NT2/D1 (cell line): ENCODE data around the gene YAP1.

Source experiments
- SUZ12 ChIP-seq: IDR thresholded peaks from 2 replicates; pipeline ENCODE4 v1.6.1; 2011; ENCODE audit not compliant: insufficient read length, insufficient read depth; ENCODE audit errors: extremely low read depth
- YY1 ChIP-seq: IDR thresholded peaks from 2 replicates; pipeline ENCODE4 v1.6.1; 2011; ENCODE audit not compliant: insufficient read length, insufficient read depth
- ZNF274 ChIP-seq: IDR thresholded peaks from 2 replicates; pipeline ENCODE4 v1.6.1; 2011; ENCODE audit warnings: mild to moderate bottlenecking, low read depth, low read length

GRCh38 chr11:102111011-102111786 is 952 bp downstream of the YAP1 start:
- no peak for TF ChIP-seq YY1
- no peak for TF ChIP-seq ZNF274
- no peak for TF ChIP-seq SUZ12
